Stimulated activated CD8-positive, alpha-beta memory T cell treated with anti-CD3 and anti-CD28 coated beads, Interleukin-4, amount 100 ng/mL, for 48 hours (primary cell): ENCODE results near the gene NPNT.
"Not testable (repeated sequence)": the region's sequence is repeated elsewhere in the genome, so short reads cannot be mapped to it uniquely, and the experiment has no call there.

Experiments used
- DNase-seq: peaks from one replicate; pipeline ENCODE4 v3.0.0-alpha.2; 2020

Gene NPNT

GRCh38 chr4:105894660-105895582, at the start of gene NPNT:
Gene NPNT, plus strand, starts transcription at chr4:105895471. Its CDS starts 182 bp downstream, at chr4:105895653.
- DNase-seq = no peak

GRCh38 chr4:105845559-105845958, 49.7 kb upstream of the NPNT start:
- DNase-seq = no peak

GRCh38 chr4:105848359-105848758, 46.9 kb upstream of the NPNT start:
- not testable (repeated sequence) for DNase-seq

GRCh38 chr4:105851196-105851595, 44.1 kb upstream of the NPNT start:
- no peak for DNase-seq

- DNase-seq = not testable (repeated sequence)
Measured at GRCh38 chr4:105852230-105852629, 43.0 kb upstream of the NPNT start.

GRCh38 chr4:105858466-105859040, 36.7 kb upstream of the NPNT start:
- DNase-seq = no peak

GRCh38 chr4:105859233-105859632, 36.0 kb upstream of the NPNT start:
- DNase-seq = no peak

- no peak for DNase-seq
Measured at GRCh38 chr4:105870963-105871362, 24.3 kb upstream of the NPNT start.

GRCh38 chr4:105871997-105872396, 23.3 kb upstream of the NPNT start:
- DNase-seq = no peak

GRCh38 chr4:105875233-105875632, 20.0 kb upstream of the NPNT start:
- no peak for DNase-seq

GRCh38 chr4:105878668-105879067, 16.6 kb upstream of the NPNT start:
- DNase-seq = no peak

- DNase-seq = no peak
Measured at GRCh38 chr4:105887508-105887907, 7.8 kb upstream of the NPNT start.

GRCh38 chr4:105895583-105896460, 551 bp downstream of the NPNT start:
- peak; percentile 29 for DNase-seq

GRCh38 chr4:105896461-105896942, 1.2 kb downstream of the NPNT start:
- DNase-seq = no peak

GRCh38 chr4:105896984-105897775, 1.9 kb downstream of the NPNT start:
- no peak for DNase-seq

GRCh38 chr4:105900541-105900940, 5.3 kb downstream of the NPNT start:
- no peak for DNase-seq

GRCh38 chr4:105902550-105903262, 7.4 kb downstream of the NPNT start:
- DNase-seq = no peak

GRCh38 chr4:105909787-105910281, 14.6 kb downstream of the NPNT start:
- DNase-seq = no peak

GRCh38 chr4:105911426-105911825, 16.2 kb downstream of the NPNT start:
- no peak for DNase-seq

- no peak for DNase-seq
Measured at GRCh38 chr4:105912633-105913032, 17.4 kb downstream of the NPNT start.

GRCh38 chr4:105917171-105917685, 22.0 kb downstream of the NPNT start:
- no peak for DNase-seq
